Astrocyte of the spinal cord (primary cell): ENCODE results near the gene IL1RN.

Experiments
- DNase-seq: peaks from one replicate; pipeline ENCODE4 v3.0.0; 2011; ENCODE audit warnings: low read depth, low spot score
- H3K4me3 ChIP-seq: 2 replicates; pipeline ENCODE4 v1.5.1; 2011; ENCODE audit warnings: low read depth, mild to moderate bottlenecking, low read length, moderate library complexity
- CTCF ChIP-seq: IDR thresholded peaks from 2 replicates; pipeline ENCODE4 v1.5.1; 2012; ENCODE audit warnings: low read depth, mild to moderate bottlenecking, low read length, inconsistent platforms
- in situ Hi-C: cut with HindIII; loops from 2 replicates; pipeline ENCODE4 v1.10.0; 2017; ENCODE audit warnings: low sequenced_read_pairs

IL1RN gene

DNA sequence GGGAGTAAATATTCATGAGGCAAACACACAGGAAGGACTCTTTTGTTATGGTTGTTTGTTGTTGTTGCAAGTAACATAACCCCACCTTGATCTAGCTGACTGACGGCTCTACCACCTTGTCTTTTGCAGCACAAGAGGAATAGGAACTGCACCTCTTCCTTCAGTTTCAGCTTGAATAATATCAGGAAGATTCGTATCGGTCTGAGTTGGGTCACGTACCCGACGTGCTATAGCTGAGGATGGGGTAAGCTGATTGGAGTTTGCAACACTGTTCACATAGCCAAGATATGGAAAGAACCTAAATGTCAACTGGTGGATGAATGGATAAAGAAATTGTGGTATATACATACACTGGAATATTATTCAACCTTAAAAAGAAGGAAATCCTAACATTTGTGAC is 14.5 kb upstream of the IL1RN start:
- no peak for DNase-seq

DNA sequence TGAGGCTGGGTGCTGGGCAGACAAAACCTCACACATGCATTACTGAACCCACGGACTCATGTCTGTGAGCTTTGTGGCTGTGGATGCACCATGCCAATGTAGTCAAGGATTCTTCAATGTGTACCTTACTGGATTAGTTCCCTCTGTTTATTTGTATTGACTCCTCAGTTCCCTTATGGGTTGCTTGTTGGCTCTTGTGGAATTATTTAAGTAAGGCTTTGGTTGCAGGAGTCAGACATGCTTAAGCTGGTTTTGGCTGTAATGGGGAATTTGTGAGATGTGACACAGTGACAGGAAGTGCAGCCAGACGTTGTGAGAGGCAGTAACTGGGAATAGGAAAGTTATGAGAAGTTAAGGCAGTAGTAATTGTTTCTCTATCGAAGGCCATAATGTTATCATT is 13.6 kb upstream of the IL1RN start:
- H3K4me3 ChIP-seq = no peak overlapping the region
- no peak for DNase-seq
- no peak for TF ChIP-seq CTCF
- in situ Hi-C loops = no loop called here

More for the DNA sequence above, 14.5 kb upstream of the IL1RN start:
- in situ Hi-C loops = no loop called here
- TF ChIP-seq CTCF = no peak
- H3K4me3 ChIP-seq = no peak overlapping the region

GRCh38 chr2:113114224-113114945 is 13.0 kb upstream of the IL1RN start:
- DNase-seq = no peak
- in situ Hi-C loops = no loop called here
- no peak for TF ChIP-seq CTCF
- H3K4me3 ChIP-seq = no peak overlapping the region

GRCh38 chr2:113114996-113115395 is 12.4 kb upstream of the IL1RN start:
- no peak overlapping the region for H3K4me3 ChIP-seq
- in situ Hi-C loops = no loop called here
- DNase-seq = no peak
- no peak for TF ChIP-seq CTCF

GRCh38 chr2:113116100-113116958 is 11.1 kb upstream of the IL1RN start:
- no peak overlapping the region for H3K4me3 ChIP-seq
- no peak for DNase-seq
- in situ Hi-C loops = no loop called here
- no peak for TF ChIP-seq CTCF

GRCh38 chr2:113117541-113118262 is 9.7 kb upstream of the IL1RN start:
- DNase-seq = peak; percentile 55
- in situ Hi-C loops = no loop called here
- H3K4me3 ChIP-seq = no peak overlapping the region
- no peak for TF ChIP-seq CTCF
